Measurements from ENCODE around the gene DEGS2. TPM values are rescaled to one million over a fixed set of nuclear protein-coding genes. Genes with fewer than 3 reads are reported as not detected.

DEGS2 gene
- total RNA-seq, 1 donor from 2014 or later, result 2.5 TPM

DNA sequence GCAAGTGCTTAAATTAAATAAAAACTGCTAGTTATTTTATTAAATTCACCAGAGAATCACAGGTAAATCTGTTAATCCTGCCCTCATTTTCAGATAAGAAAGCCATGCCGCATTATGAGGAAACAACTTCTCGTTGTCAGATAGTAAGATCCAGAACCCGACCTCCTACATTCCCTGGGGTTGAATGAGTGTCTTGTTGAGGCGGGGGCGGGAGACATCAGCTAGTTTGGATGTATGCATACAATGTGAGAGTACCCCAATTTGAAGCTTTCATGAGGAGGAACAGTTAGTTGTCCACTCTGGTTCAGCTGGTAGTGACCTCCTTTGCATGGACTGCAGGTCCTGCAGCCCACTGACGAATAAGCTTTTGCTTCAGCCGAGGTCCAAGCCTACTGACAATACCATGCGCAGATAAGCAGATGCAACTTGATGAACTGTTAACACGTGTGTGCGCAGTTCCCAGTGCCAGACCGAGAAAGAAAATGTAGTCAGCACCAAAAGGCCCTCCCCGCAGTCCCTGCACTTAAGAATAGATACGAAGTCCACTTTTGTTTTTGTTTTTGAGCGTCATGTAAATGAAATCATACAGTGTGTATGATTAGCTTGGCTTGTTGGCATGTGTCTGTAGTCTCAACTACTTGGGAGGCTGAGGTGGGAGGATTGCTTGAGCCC is 59.3 kb downstream of the DEGS2 start:
- Mint-ChIP-seq H3K9me3 (no peaks in the 10 kb centered on the region), H3K4me3 (no peak overlapping the region)
- ATAC-seq (ENCODE audit: low read depth), result no peak

DNA sequence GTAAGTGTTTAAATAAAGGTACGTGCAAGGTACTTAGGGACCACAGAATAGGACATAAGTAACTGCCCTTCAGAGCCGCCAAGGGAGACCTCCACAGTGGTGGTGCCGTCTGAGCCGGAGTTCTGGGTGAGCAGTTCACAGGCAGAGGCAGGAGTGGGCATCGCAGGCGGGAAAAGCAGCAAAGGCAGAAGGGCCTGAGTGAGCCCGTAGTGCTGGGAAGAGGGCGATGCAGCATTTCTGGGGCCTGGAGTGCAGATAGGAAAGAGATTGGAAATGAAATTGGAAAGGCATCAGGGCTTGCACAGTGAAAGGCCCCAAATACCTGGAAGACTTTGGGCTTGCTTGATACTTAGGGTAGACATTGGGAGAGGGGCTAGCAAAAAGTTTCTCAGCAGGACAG is 61.3 kb downstream of the DEGS2 start:
- ChIA-PET POLR2A (no interaction called here), CTCF (interaction anchor here (1.7 kb wide), 1 partner anchor 26 kb away, joined by 5 read pairs; no protein-coding TSS in a partner anchor)
- intact Hi-C loops (cut with micrococcal nuclease), result no loop called here
- no peak overlapping the region for H3K4me3 Mint-ChIP-seq
- no peak for TF ChIP-seq CTCF (IDR thresholded peaks at IDR 0.05)
- peaks cover 91% of the 10 kb centered on the region for H3K36me3 Mint-ChIP-seq (ENCODE audit: low read depth)
- H3K27ac Mint-ChIP-seq, result peak overlapping the region; percentile 47
- ATAC-seq (ENCODE audit: low read depth) (no peak), DNase-seq (no peak)
- H3K9me3 Mint-ChIP-seq, result no peaks in the 10 kb centered on the region
- H3K4me1 Mint-ChIP-seq, result peaks cover 21% of the 10 kb centered on the region
- H3K27me3 Mint-ChIP-seq, result no peaks in the 10 kb centered on the region

More for the DNA sequence above, 59.3 kb downstream of the DEGS2 start:
- TF ChIP-seq CTCF (IDR thresholded peaks at IDR 0.05), result no peak
- H3K27me3 Mint-ChIP-seq, result no peaks in the 10 kb centered on the region
- CTCF ChIA-PET, result interaction anchor here (1.0 to 1.2 kb wide), 2 partner anchors 8 to 28 kb away, joined by 3 to 7 read pairs; no protein-coding TSS in a partner anchor
- H3K4me1 Mint-ChIP-seq, result peaks cover 35% of the 10 kb centered on the region
- peaks cover 91% of the 10 kb centered on the region for H3K36me3 Mint-ChIP-seq (ENCODE audit: low read depth)
- POLR2A ChIA-PET, result interaction anchor here (1.2 kb wide), 1 partner anchor 35 kb away, joined by 3 read pairs; the partner anchor contains the start of gene EVL
- peak overlapping the region; percentile 37 for H3K27ac Mint-ChIP-seq
- no peak for DNase-seq
- intact Hi-C loops (cut with micrococcal nuclease), result no loop called here

DNA sequence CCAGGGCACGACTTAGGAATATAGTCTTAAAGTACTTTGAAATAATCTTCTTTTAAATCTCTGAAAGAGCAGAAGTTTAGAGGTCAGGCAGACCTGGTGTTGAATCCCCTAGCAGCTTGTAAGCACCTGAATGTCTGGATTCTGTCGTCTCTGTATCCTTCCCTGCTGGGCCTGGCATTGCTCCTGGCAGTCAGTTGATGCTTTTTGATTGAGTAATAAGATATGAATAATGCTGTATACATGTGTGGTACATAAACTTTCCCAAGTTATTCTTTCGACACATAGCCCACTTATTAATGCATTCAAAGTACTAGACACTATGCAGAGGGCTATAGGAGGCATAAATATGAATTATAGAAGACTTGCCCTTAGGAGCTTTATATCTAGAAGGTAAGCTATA is 62.8 kb downstream of the DEGS2 start:
- no peak for DNase-seq
- intact Hi-C loops (cut with micrococcal nuclease), result no loop called here
- ATAC-seq (ENCODE audit: low read depth), result no peak
- no peak for TF ChIP-seq CTCF (IDR thresholded peaks at IDR 0.05)
- Mint-ChIP-seq H3K36me3 (ENCODE audit: low read depth) (peaks cover 87% of the 10 kb centered on the region), H3K4me1 (peaks cover 9% of the 10 kb centered on the region), H3K9me3 (no peaks in the 10 kb centered on the region), H3K27me3 (no peaks in the 10 kb centered on the region), H3K27ac (peak overlapping the region; percentile 41), H3K4me3 (no peak overlapping the region)
- ChIA-PET POLR2A (no interaction called here), CTCF (interaction anchor here (0.9 to 1.7 kb wide), 3 partner anchors 11 to 25 kb away, joined by 3 to 5 read pairs (median 4); no protein-coding TSS in a partner anchor)

Other genes with a start within 250 kb of the DEGS2 start
- gene EVL, start 94.2 kb downstream of the DEGS2 start, total RNA-seq, result 229 and 272 TPM in 2 replicates
- 72.6 and 79.2 TPM in 2 replicates for gene YY1, start 79.5 kb upstream of the DEGS2 start, total RNA-seq
- gene SLC25A29, start 146.8 kb upstream of the DEGS2 start, total RNA-seq, result 20.6 and 28.8 TPM in 2 replicates
- not detected in 2 replicates for gene SLC25A47, start 163.7 kb upstream of the DEGS2 start, total RNA-seq
- 5.6 and 6.0 TPM in 2 replicates for gene WDR25, start 216.8 kb upstream of the DEGS2 start, total RNA-seq

All from activated B cell treated with CpG ODN at 0.5 μM for 24 hours (primary cell).